Colonic mucosa (tissue), 4 donors: ENCODE measurements around the gene CORO7. TPM values are rescaled to one million over a fixed set of nuclear protein-coding genes. Genes with fewer than 3 reads are reported as not detected.

Experiments
- DNase-seq: peaks from one replicate; pipeline ENCODE4 v3.0.0-alpha.2; 2020
- H3K27ac ChIP-seq: fragments of 200-600 bp; one replicate; pipeline ENCODE4 v1.8.0; 2021
- H3K27me3 ChIP-seq: fragments of 200-600 bp; one replicate; pipeline ENCODE4 v1.8.0; 2021
- H3K36me3 ChIP-seq: fragments of 200-600 bp; one replicate; pipeline ENCODE4 v1.8.0; 2021
- H3K4me1 ChIP-seq: fragments of 200-600 bp; one replicate; pipeline ENCODE4 v1.8.0; 2021; ENCODE audit warnings: mild to moderate bottlenecking
- H3K4me3 ChIP-seq: fragments of 200-600 bp; one replicate; pipeline ENCODE4 v1.8.0; 2021
- H3K9ac ChIP-seq, 2 donors: one replicate each; pipeline ENCODE4 v1.7.0; 2013; ENCODE audit warnings: control low read depth in 2 of 2, low read depth in 2 of 2, low read length in 2 of 2
- H3K9me3 ChIP-seq: fragments of 200-600 bp; one replicate; pipeline ENCODE4 v1.8.0; 2021
- intact Hi-C: fragments of 100-400 bp; cut with DNase I; formaldehyde crosslinking; loops from one replicate; pipeline ENCODE4 v1.14.1; 2022
- total RNA-seq, 2 donors: library from RNA; stranded (reverse); fragmentation: NEBNext Ultra II Directional in 1 of 2; extraction: Animal tissue kit (Norgen Biotek cat#: 25700) in 1 of 2; gene quantifications; one replicate each; pipeline ENCODE4 v1.2.1, GENCODE V29; 2021
- TF ChIP-seq, protein P1 (sequence below): fragments of 200-600 bp; IDR thresholded peaks from one replicate; pipeline ENCODE4 v1.8.0; 2022; ENCODE audit warnings: antibody characterized with exemption, mild to moderate bottlenecking
- donor health status: healthy.
- donor health status: DM: no; HTN: no; CAD: no.
- donor health status: DM: no; HTN: no; CAD: no.

The CORO7 gene
- total RNA-seq, 2 donors from 2014 or later: 37.2 to 55.9 TPM

DNA sequence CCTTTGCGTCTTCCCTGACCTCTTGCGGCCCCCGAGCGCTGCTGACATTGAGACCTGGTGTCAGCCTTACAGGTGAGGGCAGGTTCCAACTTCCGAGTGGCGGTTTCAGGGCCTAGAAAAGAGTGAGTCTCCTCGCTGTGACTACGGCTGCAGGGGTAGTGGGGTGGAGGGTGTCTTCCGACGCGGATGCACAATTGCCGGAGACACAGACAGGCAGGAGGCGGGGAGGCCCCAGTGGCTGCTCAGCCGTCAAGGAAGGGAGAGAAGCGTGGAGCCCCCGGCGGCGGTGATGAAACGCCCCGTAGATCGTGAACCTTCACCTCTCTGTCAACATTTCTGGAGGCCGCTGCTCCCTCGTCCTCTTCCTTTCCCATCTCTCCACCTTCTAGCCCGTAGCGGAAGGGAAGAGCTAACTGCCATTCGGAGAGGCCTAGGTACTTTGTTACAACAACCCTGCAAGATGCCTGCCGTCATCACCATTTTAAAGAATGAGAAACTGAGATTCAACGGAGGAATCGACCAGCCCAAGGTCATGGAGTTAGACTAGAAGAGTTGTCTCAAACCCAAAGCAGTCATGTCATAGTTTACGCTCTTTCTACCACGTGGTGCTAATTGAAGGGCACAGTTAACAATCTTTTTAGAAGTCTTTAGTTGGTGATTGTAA is 9.8 kb upstream of the CORO7 start:
- Histone ChIP-seq H3K27ac (peak overlapping the region; percentile 86), H3K4me3 (peak overlapping the region; percentile 88), H3K36me3 (no peaks in the 10 kb centered on the region), H3K9me3 (no peaks in the 10 kb centered on the region), H3K4me1 (peaks cover 7% of the 10 kb centered on the region), H3K9ac (peak overlapping the region; percentile 76 to 95), H3K27me3 (no peaks in the 10 kb centered on the region)
- TF ChIP-seq, protein P1, sequence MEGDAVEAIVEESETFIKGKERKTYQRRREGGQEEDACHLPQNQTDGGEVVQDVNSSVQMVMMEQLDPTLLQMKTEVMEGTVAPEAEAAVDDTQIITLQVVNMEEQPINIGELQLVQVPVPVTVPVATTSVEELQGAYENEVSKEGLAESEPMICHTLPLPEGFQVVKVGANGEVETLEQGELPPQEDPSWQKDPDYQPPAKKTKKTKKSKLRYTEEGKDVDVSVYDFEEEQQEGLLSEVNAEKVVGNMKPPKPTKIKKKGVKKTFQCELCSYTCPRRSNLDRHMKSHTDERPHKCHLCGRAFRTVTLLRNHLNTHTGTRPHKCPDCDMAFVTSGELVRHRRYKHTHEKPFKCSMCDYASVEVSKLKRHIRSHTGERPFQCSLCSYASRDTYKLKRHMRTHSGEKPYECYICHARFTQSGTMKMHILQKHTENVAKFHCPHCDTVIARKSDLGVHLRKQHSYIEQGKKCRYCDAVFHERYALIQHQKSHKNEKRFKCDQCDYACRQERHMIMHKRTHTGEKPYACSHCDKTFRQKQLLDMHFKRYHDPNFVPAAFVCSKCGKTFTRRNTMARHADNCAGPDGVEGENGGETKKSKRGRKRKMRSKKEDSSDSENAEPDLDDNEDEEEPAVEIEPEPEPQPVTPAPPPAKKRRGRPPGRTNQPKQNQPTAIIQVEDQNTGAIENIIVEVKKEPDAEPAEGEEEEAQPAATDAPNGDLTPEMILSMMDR: no peak
- DNase-seq: peak; percentile 54
- intact Hi-C loops: loop anchor here (10.0 kb wide), 1 partner anchor 49 kb away; the partner anchor contains the start of genes HMOX2 and NMRAL1

DNA sequence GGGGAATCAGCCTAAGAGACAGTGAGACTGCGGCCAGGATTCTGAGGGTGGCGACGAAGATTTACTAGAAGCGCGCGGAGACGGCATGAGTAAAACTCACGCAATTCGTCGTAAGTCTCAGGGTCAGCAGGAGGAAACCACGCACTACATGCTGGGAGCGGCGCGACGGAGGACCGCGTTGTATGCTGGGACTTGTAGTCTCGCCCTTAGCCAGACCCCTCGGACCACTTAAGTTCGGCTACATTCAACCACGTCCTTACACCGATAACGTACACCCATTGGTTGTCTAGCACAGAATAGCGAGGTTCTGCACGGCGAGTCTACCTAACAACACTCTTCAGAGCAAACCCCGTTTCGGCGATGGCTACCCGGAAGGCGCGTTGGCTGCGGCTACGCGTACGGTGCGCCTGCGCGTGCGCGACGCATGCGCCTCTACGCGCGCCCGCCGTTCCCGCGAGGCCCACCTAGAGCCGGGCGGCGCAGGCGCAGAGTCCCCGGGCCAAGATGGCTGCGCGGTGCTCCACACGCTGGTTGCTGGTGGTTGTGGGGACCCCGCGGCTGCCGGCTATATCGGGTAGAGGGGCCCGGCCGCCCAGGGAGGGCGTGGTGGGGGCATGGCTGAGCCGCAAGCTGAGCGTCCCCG is 9.1 kb upstream of the CORO7 start, which contains the start of gene DNAJA3:
DNAJA3 (plus strand) TSS at position 491 of the 643 bp plus-strand sequence; CDS start at position 505, 14 bp downstream.
- Histone ChIP-seq H3K36me3 (no peaks in the 10 kb centered on the region), H3K27me3 (no peaks in the 10 kb centered on the region), H3K4me3 (peak within 1 kb of the TSS; percentile 88), H3K9me3 (no peaks in the 10 kb centered on the region), H3K4me1 (peaks cover 7% of the 10 kb centered on the region), H3K27ac (peak within 1 kb of the TSS; percentile 86), H3K9ac (peak within 1 kb of the TSS; percentile 76 to 95)
- peak; percentile 92 for DNase-seq
- intact Hi-C loops: loop anchor here (10.0 kb wide), 1 partner anchor 49 kb away; the partner anchor contains the start of genes HMOX2 and NMRAL1
- TF ChIP-seq, protein P1: no peak

DNA sequence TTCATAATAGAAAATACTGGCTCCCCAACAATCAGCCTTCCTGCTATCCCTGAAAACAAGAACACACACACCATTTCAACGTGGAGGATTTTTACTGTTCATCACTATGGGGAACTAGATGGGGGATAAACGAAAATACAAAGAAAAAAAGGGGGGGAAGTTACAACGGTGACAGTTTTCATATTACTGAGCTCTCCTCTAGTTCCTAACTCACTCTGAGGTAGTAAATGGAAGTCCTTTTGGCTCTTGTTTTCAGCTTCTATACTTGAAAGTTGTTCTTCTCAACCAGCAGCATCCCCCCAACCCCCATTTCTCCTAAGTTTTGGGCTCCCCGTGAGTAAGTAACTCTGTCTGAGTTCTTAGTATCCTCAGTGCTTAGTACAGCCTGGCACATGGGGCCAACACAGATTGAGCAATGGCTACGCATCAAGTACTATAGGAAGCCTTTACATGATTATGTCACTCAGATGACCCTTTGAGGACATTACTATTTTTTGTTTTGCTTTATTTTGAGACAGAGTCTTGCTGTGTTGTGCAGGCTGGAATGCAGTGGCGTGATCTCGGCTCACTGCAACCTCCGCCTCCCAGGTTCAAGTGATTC is 4.2 kb upstream of the CORO7 start:
- H3K27ac ChIP-seq: no peak overlapping the region
- TF ChIP-seq, protein P1: no peak

DNA sequence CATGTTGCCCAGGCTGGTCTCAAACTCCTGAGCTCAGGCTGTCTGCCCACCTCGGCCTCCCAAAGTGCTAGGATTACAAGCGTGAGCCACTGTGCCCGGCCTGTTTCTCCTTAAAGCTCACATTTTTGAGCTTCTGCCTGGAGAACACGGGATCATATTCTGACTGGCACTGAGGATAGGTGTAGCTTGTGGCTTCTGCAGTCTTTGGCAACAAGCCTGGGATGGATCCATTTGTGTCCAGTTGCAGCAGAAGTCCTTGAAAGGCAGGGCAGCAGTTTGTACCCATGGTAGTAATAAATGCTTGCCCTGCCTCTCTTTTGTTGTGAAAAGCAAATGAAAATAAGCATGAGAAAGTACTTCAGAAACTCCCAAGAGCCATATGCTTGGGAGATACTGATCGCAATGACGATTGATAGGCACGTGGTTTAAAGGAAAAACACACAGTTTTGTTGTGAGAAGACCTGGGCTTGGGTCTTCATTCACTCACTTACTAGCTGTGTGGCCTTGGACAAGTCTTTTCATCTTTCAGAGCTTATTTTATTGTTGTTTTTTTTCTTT is 3.1 kb upstream of the CORO7 start:
- H3K4me3 ChIP-seq: no peak overlapping the region
- H3K27me3 ChIP-seq: no peaks in the 10 kb centered on the region
- no peaks in the 10 kb centered on the region for H3K36me3 ChIP-seq
- TF ChIP-seq, protein P1: no peak
- peak overlapping the region in 1 of 2 donors; percentile 19 for H3K9ac ChIP-seq
- no peaks in the 10 kb centered on the region for H3K9me3 ChIP-seq
- no peak for DNase-seq
- no peak overlapping the region for H3K27ac ChIP-seq
- H3K4me1 ChIP-seq: no peaks in the 10 kb centered on the region
- intact Hi-C loops: no loop called here

More for the DNA sequence above, 4.2 kb upstream of the CORO7 start:
- DNase-seq: no peak
- Histone ChIP-seq H3K9ac (peak overlapping the region in 1 of 2 donors; percentile 21), H3K4me3 (no peak overlapping the region), H3K9me3 (no peaks in the 10 kb centered on the region), H3K27me3 (no peaks in the 10 kb centered on the region), H3K4me1 (no peaks in the 10 kb centered on the region), H3K36me3 (no peaks in the 10 kb centered on the region)
- intact Hi-C loops: loop anchor here (10.0 kb wide), 1 partner anchor 54 kb away; the partner anchor contains the start of genes HMOX2 and NMRAL1

DNA sequence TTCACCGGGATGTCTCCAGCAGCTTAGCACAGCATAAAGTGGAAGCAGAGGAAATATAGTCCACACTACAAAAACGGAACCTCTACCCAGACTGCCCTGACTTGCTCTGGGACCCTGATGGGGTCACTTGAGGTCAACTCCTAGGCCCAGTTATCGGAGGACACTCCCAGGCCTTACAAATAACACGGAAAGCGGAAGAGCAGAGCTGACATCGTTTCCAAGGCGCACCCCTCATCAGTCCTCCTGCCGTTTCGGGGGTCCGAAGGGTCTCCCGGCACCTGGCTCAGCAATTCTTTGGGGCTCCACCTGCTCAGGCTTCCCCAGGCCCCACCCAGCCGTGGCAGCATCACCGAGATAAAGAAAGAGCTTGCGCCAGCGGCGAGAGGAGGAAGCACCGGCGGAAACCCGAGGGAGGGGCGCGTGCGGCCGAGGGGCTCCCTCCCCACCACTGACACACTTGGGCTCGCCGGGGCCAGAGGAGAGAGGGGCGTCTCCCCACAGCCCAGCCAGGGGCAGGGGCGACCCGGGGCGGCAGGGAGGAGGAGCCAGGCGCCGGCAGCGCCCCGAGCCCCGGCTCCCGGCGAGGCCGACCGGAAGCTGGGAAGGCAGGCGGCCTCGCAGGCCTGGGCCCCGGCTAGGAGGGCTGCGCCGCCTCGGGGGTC is 727 bp downstream of the CORO7 start:
- Histone ChIP-seq H3K4me1 (no peaks in the 10 kb centered on the region), H3K36me3 (no peaks in the 10 kb centered on the region), H3K27me3 (no peaks in the 10 kb centered on the region), H3K9me3 (no peaks in the 10 kb centered on the region), H3K9ac (peak overlapping the region; percentile 92 to 98), H3K27ac (peak overlapping the region; percentile 84), H3K4me3 (peak overlapping the region; percentile 86)
- intact Hi-C loops: no loop called here
- peak; percentile 75 for DNase-seq
- TF ChIP-seq, protein P1: no peak
